Measurements from ENCODE around the gene OAS3.
"Not testable (repeated sequence)": the region's sequence is repeated elsewhere in the genome, so short reads cannot be mapped to it uniquely, and the experiment has no call there.

OAS3 gene

GRCh38 chr12:112986291-112986800, 48.1 kb downstream of the OAS3 start:
- no peaks in the 10 kb centered on the region for H3K27me3 ChIP-seq (ENCODE audit: insufficient read depth, low read length)
- peaks cover 84% of the 10 kb centered on the region for H3K36me3 ChIP-seq (ENCODE audit: insufficient read depth, low read length)
- no peak overlapping the region for H3K27ac ChIP-seq (ENCODE audit: low read depth, low read length)
- H3K4me3 ChIP-seq (ENCODE audit: low read depth, low read length), result no peak overlapping the region
- peaks cover 5% of the 10 kb centered on the region for H3K4me1 ChIP-seq (ENCODE audit: control insufficient read depth, insufficient read depth, low read length, unreplicated experiment)
- no peak overlapping the region for H2AFZ ChIP-seq (ENCODE audit: low read length, unreplicated experiment)
- H3K79me2 ChIP-seq (ENCODE audit: control insufficient read depth, insufficient read depth, low read length, unreplicated experiment), result peaks cover 81% of the 10 kb centered on the region

- peaks cover 75% of the 10 kb centered on the region for H3K36me3 ChIP-seq (ENCODE audit: insufficient read depth, low read length)
- no peak overlapping the region for H2AFZ ChIP-seq (ENCODE audit: low read length, unreplicated experiment)
- H3K4me3 ChIP-seq (ENCODE audit: low read depth, low read length), result no peak overlapping the region
- no peaks in the 10 kb centered on the region for H3K27me3 ChIP-seq (ENCODE audit: insufficient read depth, low read length)
- peaks cover 5% of the 10 kb centered on the region for H3K4me1 ChIP-seq (ENCODE audit: control insufficient read depth, insufficient read depth, low read length, unreplicated experiment)
- no peak overlapping the region for H3K27ac ChIP-seq (ENCODE audit: low read depth, low read length)
- H3K79me2 ChIP-seq (ENCODE audit: control insufficient read depth, insufficient read depth, low read length, unreplicated experiment), result peaks cover 69% of the 10 kb centered on the region
Measured at GRCh38 chr12:112987561-112987960, 49.3 kb downstream of the OAS3 start.

GRCh38 chr12:112988224-112988623, 50.0 kb downstream of the OAS3 start:
- no peak overlapping the region for H2AFZ ChIP-seq (ENCODE audit: low read length, unreplicated experiment)
- H3K4me1 ChIP-seq (ENCODE audit: control insufficient read depth, insufficient read depth, low read length, unreplicated experiment), result peaks cover 5% of the 10 kb centered on the region
- peaks cover 71% of the 10 kb centered on the region for H3K36me3 ChIP-seq (ENCODE audit: insufficient read depth, low read length)
- H3K27me3 ChIP-seq (ENCODE audit: insufficient read depth, low read length), result no peaks in the 10 kb centered on the region
- H3K4me3 ChIP-seq (ENCODE audit: low read depth, low read length), result no peak overlapping the region
- H3K27ac ChIP-seq (ENCODE audit: low read depth, low read length), result no peak overlapping the region
- peaks cover 65% of the 10 kb centered on the region for H3K79me2 ChIP-seq (ENCODE audit: control insufficient read depth, insufficient read depth, low read length, unreplicated experiment)

GRCh38 chr12:112988823-112989385, 50.6 kb downstream of the OAS3 start:
- H2AFZ ChIP-seq (ENCODE audit: low read length, unreplicated experiment); H3K27ac ChIP-seq (ENCODE audit: low read depth, low read length): not testable (repeated sequence)
- peaks cover 71% of the 10 kb centered on the region for H3K36me3 ChIP-seq (ENCODE audit: insufficient read depth, low read length)

GRCh38 chr12:112989806-112990205, 51.5 kb downstream of the OAS3 start:
- Histone ChIP-seq H3K79me2 (ENCODE audit: control insufficient read depth, insufficient read depth, low read length, unreplicated experiment) (peaks cover 60% of the 10 kb centered on the region), H3K27ac (ENCODE audit: low read depth, low read length) (no peak overlapping the region), H3K4me1 (ENCODE audit: control insufficient read depth, insufficient read depth, low read length, unreplicated experiment) (peaks cover 5% of the 10 kb centered on the region), H3K36me3 (ENCODE audit: insufficient read depth, low read length) (peaks cover 67% of the 10 kb centered on the region), H3K27me3 (ENCODE audit: insufficient read depth, low read length) (no peaks in the 10 kb centered on the region), H3K4me3 (ENCODE audit: low read depth, low read length) (no peak overlapping the region), H2AFZ (ENCODE audit: low read length, unreplicated experiment) (no peak overlapping the region)

More at GRCh38 chr12:112988823-112989385, 50.6 kb downstream of the OAS3 start:
- peaks cover 65% of the 10 kb centered on the region for H3K79me2 ChIP-seq (ENCODE audit: control insufficient read depth, insufficient read depth, low read length, unreplicated experiment)
- not testable (repeated sequence) for H3K27me3 ChIP-seq (ENCODE audit: insufficient read depth, low read length); H3K4me1 ChIP-seq (ENCODE audit: control insufficient read depth, insufficient read depth, low read length, unreplicated experiment); H3K4me3 ChIP-seq (ENCODE audit: low read depth, low read length)

- Histone ChIP-seq H3K27ac (ENCODE audit: low read depth, low read length) (no peak overlapping the region), H3K4me3 (ENCODE audit: low read depth, low read length) (no peak overlapping the region), H3K27me3 (ENCODE audit: insufficient read depth, low read length) (no peaks in the 10 kb centered on the region), H2AFZ (ENCODE audit: low read length, unreplicated experiment) (no peak overlapping the region), H3K79me2 (ENCODE audit: control insufficient read depth, insufficient read depth, low read length, unreplicated experiment) (peaks cover 42% of the 10 kb centered on the region), H3K4me1 (ENCODE audit: control insufficient read depth, insufficient read depth, low read length, unreplicated experiment) (no peaks in the 10 kb centered on the region), H3K36me3 (ENCODE audit: insufficient read depth, low read length) (peaks cover 75% of the 10 kb centered on the region)
Measured at GRCh38 chr12:112992541-112993398, 54.5 kb downstream of the OAS3 start.

- Histone ChIP-seq H3K79me2 (ENCODE audit: control insufficient read depth, insufficient read depth, low read length, unreplicated experiment) (peaks cover 31% of the 10 kb centered on the region), H3K36me3 (ENCODE audit: insufficient read depth, low read length) (peaks cover 77% of the 10 kb centered on the region), H3K27me3 (ENCODE audit: insufficient read depth, low read length) (no peaks in the 10 kb centered on the region), H3K4me1 (ENCODE audit: control insufficient read depth, insufficient read depth, low read length, unreplicated experiment) (no peaks in the 10 kb centered on the region), H2AFZ (ENCODE audit: low read length, unreplicated experiment) (no peak overlapping the region), H3K4me3 (ENCODE audit: low read depth, low read length) (no peak overlapping the region), H3K27ac (ENCODE audit: low read depth, low read length) (no peak overlapping the region)
Measured at GRCh38 chr12:112995008-112995407, 56.7 kb downstream of the OAS3 start.

GRCh38 chr12:112996501-112996900, 58.2 kb downstream of the OAS3 start:
- no peak overlapping the region for H3K27ac ChIP-seq (ENCODE audit: low read depth, low read length)
- no peaks in the 10 kb centered on the region for H3K27me3 ChIP-seq (ENCODE audit: insufficient read depth, low read length)
- no peak overlapping the region for H2AFZ ChIP-seq (ENCODE audit: low read length, unreplicated experiment)
- peaks cover 71% of the 10 kb centered on the region for H3K36me3 ChIP-seq (ENCODE audit: insufficient read depth, low read length)
- no peak overlapping the region for H3K4me3 ChIP-seq (ENCODE audit: low read depth, low read length)
- no peaks in the 10 kb centered on the region for H3K4me1 ChIP-seq (ENCODE audit: control insufficient read depth, insufficient read depth, low read length, unreplicated experiment)
- H3K79me2 ChIP-seq (ENCODE audit: control insufficient read depth, insufficient read depth, low read length, unreplicated experiment), result peaks cover 26% of the 10 kb centered on the region

GRCh38 chr12:112997506-112997905, 59.2 kb downstream of the OAS3 start:
- Histone ChIP-seq H2AFZ (ENCODE audit: low read length, unreplicated experiment) (no peak overlapping the region), H3K27me3 (ENCODE audit: insufficient read depth, low read length) (no peaks in the 10 kb centered on the region), H3K36me3 (ENCODE audit: insufficient read depth, low read length) (peaks cover 75% of the 10 kb centered on the region), H3K4me1 (ENCODE audit: control insufficient read depth, insufficient read depth, low read length, unreplicated experiment) (no peaks in the 10 kb centered on the region), H3K4me3 (ENCODE audit: low read depth, low read length) (no peak overlapping the region), H3K79me2 (ENCODE audit: control insufficient read depth, insufficient read depth, low read length, unreplicated experiment) (peaks cover 26% of the 10 kb centered on the region), H3K27ac (ENCODE audit: low read depth, low read length) (no peak overlapping the region)

- H3K36me3 ChIP-seq (ENCODE audit: insufficient read depth, low read length), result peaks cover 79% of the 10 kb centered on the region
- no peak overlapping the region for H3K27ac ChIP-seq (ENCODE audit: low read depth, low read length)
- H2AFZ ChIP-seq (ENCODE audit: low read length, unreplicated experiment), result no peak overlapping the region
- peaks cover 15% of the 10 kb centered on the region for H3K79me2 ChIP-seq (ENCODE audit: control insufficient read depth, insufficient read depth, low read length, unreplicated experiment)
- no peaks in the 10 kb centered on the region for H3K4me1 ChIP-seq (ENCODE audit: control insufficient read depth, insufficient read depth, low read length, unreplicated experiment)
- no peaks in the 10 kb centered on the region for H3K27me3 ChIP-seq (ENCODE audit: insufficient read depth, low read length)
- H3K4me3 ChIP-seq (ENCODE audit: low read depth, low read length), result no peak overlapping the region
Measured at GRCh38 chr12:112998987-112999767, 60.9 kb downstream of the OAS3 start.
